Adipose tissue (tissue), 3 donors: ENCODE results near the gene SCYGR5. TPM values are rescaled to one million over a fixed set of nuclear protein-coding genes. Genes with fewer than 3 reads are reported as not detected.

Experiments
- polyA plus RNA-seq, 3 donors: library from polyadenylated mRNA; stranded (reverse); fragments of 200-250 nt; gene quantifications; one replicate each; pipeline ENCODE4 v1.2.3, GENCODE V29; 2013
- donor health status: healthy with polysubstance abuse.
- donor health status: Bipolar disorder and iron deficiency.
- donor health status: healthy.

Gene SCYGR5
- polyA plus RNA-seq, 3 donors: not detected

Other genes with a start within 250 kb of the SCYGR5 start
- 100 to 1,000 TPM in 1 of 3 donors, 10 to 100 TPM in 2; 23.6 to 101 (median 68.2) TPM for gene AGFG1, start 194.6 kb upstream of the SCYGR5 start, polyA plus RNA-seq
- not detected for gene SCYGR2, start 67.9 kb upstream of the SCYGR5 start, polyA plus RNA-seq
- not detected for gene SCYGR3, start 52.0 kb upstream of the SCYGR5 start, polyA plus RNA-seq
- gene SCYGR4, start 49.3 kb upstream of the SCYGR5 start, polyA plus RNA-seq: under 1 TPM in 1 of 3 donors, not detected in 2; 0.22 TPM
- gene SLC19A3, start 51.2 kb downstream of the SCYGR5 start, polyA plus RNA-seq: 100 to 1,000 TPM in 1 of 3 donors, 10 to 100 TPM in 1, 1 to 10 TPM in 1; 2.1 to 114 (median 76.7) TPM
- not detected for gene SCYGR6, start 58.0 kb downstream of the SCYGR5 start, polyA plus RNA-seq
- not detected for gene SCYGR7, start 61.5 kb downstream of the SCYGR5 start, polyA plus RNA-seq
- gene SCYGR8, start 79.1 kb downstream of the SCYGR5 start, polyA plus RNA-seq: not detected
- 10 to 100 TPM in 1 of 3 donors, 1 to 10 TPM in 1, under 1 TPM in 1; 0.40 to 70.1 (median 3.4) TPM for gene CCL20, start 147.0 kb downstream of the SCYGR5 start, polyA plus RNA-seq
- 1 to 10 TPM in 1 of 3 donors, under 1 TPM in 1, not detected in 1; 0.03 to 1.1 TPM for gene DAW1, start 204.8 kb downstream of the SCYGR5 start, polyA plus RNA-seq